HG03354 (cell line): ENCODE results near the gene SETX.

Experiments
- ATAC-seq: cut with Tn5 transposase; IDR thresholded peaks from one replicate; pipeline ENCODE4 v1.9.1; 2021; ENCODE audit warnings: mild to moderate bottlenecking; ENCODE audit not compliant: unreplicated experiment, poor library complexity, severe bottlenecking

Gene SETX

DNA sequence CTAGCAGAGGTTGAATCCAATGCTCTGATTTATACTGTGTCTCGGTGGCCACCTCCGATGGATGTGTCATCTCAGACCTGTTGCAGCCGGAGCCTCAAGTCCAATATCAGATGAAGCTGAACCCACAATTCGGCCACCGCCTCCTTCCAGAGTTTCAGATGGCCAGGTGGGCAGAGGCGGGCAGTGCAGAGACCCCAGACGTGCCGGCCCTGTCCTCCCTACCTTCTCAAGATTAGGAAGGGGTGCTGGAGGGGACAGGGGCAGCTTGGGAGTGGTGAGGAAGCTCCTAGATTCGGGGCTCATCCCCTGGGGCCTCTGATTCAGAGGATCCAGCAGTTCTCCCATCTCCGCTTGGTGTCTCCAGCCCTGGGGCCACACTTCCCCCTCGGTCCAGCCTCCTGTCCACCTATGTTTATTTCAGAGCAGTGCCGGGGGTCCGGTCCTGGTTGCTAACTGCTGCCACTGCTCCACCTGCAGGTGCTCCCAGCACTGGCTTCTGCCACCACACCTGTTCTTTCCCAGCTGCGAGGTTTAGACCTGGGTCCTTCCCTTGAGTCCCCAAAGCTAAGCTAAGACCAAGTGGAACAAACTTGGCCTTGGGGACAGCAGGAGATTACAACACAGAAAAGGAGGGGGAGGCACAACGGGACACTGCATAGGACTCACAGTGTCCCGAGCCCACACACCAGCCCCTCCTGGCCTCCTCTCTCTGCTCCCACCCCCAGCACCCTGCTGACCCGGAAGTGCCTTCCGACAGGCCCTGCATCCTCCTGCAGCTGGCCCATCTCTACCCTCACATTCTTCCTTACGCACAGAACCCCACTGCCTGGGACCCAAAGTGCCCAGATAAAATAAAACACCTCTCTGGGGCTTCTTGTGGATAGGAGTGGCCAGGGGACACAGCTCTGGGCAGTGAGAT is 111.4 kb downstream of the SETX start:
- no peak for ATAC-seq

DNA sequence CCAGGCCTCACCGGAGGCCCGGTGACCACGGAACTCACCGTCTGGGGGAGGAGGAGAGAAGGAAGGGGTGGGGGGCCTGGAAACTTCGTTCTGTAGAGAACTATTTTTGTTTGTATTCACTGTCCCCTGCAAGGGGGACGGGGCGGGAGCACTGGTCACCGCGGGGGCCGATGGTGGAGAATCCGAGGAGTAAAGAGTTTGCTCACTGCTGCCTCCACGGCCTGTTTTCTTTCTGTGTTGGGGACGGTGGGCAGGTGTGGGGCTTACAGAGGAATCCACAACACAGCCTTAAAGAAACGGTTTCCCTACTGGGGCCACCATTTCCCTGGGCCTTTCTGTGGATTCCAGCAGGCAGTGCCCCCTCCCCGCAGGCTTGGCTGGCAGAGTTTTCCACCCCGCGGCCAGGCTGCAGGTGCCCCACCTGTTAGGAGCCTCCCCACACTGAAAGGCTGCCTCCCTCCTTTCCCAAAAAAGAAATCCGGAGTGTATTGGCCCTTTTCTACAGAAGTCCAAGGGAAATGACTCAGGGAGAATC is 112.1 kb downstream of the SETX start:
- ATAC-seq, result no peak

DNA sequence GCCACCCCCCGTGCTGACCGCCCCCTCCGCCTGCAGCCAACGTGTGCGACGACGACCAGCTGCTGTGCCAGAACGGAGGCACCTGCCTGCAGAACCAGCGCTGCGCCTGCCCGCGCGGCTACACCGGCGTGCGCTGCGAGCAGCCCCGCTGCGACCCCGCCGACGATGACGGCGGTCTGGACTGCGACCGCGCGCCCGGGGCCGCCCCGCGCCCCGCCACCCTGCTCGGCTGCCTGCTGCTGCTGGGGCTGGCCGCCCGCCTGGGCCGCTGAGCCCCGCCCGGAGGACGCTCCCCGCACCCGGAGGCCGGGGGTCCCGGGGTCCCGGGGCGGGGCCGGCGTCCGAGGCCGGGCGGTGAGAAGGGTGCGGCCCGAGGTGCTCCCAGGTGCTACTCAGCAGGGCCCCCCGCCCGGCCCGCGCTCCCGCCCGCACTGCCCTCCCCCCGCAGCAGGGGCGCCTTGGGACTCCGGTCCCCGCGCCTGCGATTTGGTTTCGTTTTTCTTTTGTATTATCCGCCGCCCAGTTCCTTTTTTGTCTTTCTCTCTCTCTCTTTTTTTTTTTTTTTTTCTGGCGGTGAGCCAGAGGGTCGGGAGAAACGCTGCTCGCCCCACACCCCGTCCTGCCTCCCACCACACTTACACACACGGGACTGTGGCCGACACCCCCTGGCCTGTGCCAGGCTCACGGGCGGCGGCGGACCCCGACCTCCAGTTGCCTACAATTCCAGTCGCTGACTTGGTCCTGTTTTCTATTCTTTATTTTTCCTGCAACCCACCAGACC is 112.8 kb downstream of the SETX start:
- ATAC-seq, result peak; percentile 12

DNA sequence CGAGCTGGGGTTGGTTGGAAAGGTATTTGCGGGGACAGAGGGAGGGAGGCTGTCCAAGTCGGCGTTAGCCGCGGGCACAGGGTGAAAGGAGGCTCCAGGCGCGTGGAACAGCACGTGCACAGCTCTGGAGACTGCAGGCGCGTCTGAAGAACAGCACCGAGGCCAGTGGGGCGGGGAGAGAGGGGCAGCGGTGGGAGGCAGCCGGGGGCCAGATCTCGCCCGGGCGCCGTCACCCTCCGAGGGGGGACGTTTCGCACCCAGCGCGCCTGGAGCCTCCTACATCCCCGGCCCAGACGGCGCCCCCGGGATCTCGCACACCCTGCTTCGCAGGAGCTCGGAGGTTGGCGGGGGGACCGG is 113.3 kb downstream of the SETX start:
- peak; percentile 19 for ATAC-seq

DNA sequence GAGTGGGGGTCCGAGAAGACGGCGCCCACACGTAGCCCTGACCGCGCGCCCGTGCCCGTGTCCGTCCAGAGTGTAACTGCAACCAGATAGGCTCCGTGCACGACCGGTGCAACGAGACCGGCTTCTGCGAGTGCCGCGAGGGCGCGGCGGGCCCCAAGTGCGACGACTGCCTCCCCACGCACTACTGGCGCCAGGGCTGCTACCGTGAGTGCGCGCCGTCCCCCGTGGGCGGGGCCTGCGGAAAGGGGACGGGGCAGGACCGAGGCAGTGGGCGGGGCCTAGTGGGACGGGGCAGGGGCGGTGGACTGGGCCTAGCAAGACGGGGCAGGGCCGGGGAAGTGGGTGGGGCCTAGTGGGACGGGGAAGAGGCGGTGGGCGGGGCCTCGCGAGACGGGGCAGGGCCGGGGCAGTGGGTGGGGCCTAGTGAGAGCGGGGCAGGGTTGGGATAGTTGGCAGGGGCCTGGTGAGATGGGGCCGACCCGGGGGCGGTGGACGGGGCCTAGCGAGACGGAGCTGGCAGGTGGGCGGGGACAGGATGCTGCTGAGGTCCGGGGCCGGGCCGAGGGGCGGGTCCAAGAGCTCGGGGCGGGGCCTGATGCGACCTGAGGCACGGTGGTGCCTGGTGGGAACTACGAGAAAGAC is 113.8 kb downstream of the SETX start:
- ATAC-seq, result peak; percentile 78

DNA sequence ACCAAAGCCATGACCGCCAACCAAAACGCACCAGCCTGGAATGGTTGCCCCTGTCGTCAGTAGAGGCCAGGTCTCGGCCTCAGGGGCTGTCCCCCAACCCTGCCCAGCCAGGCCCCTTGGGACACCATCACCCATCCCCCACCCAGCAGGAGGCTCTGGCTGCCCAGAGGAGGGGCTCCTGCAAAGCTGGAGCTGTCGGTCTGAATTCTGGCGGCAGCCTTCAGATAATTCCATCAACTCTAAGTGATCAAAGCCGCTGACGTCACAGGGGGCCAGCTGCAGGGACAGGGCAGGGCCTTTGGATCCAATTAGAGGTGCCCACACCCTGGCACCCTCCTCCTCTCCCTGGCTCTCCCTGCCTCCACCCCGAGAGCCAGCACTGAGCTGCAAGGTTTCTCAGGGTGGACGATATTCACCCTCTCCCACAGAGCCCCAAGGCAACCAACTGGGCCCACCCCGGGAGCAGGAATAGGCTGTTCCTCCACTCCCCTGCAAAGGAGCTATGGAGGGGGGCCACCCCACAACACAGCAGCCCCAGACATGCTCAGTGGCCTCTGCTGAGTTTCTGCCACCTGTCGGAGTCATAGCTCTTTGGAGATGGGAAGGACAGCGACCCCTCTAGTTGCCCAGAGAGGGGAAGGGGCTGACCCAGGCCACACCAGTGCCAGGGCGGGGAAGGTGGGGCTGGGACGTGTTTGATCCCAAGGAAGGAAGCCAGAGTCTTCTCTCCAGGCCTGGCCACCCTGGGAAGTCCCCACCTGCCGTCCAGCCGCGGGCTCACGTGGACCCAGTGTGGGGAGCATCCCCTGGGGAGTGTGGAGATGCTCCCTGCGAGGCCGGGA is 114.6 kb downstream of the SETX start:
- ATAC-seq, result no peak

DNA sequence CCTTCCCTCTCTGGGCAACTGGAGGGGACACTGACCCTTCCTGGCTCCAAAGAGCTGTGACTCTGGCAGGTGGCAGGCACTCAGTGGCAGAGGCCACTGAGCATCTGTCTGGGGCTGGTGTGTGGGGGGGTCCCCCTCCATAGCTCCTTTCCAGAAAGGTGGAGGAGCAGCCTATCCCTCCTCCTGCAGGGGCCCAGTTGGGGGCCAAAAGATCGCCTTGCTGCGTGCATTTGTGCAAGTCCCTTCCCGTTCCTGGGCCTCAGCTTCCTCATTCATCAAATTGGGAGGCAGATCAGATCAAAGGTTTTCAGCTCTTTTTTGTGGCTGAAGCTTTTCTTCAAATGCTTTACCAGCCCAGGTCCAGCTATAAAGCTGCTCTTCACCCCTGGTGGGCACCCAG is 115.3 kb downstream of the SETX start:
- ATAC-seq, result no peak

DNA sequence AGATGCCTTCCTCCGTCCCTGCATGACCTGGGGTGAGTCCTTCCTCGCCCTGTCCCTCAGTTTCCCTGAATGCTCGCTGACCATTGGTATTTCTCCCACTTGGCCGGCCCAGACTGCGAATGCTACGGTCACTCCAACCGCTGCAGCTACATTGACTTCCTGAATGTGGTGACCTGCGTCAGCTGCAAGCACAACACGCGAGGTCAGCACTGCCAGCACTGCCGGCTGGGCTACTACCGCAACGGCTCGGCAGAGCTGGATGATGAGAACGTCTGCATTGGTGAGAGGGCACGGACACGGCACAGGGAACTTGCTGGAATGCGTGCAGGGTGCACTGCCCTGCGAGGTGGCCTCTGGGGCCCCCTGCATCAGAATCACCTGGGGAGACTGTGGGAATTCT is 115.8 kb downstream of the SETX start:
- ATAC-seq, result no peak

DNA sequence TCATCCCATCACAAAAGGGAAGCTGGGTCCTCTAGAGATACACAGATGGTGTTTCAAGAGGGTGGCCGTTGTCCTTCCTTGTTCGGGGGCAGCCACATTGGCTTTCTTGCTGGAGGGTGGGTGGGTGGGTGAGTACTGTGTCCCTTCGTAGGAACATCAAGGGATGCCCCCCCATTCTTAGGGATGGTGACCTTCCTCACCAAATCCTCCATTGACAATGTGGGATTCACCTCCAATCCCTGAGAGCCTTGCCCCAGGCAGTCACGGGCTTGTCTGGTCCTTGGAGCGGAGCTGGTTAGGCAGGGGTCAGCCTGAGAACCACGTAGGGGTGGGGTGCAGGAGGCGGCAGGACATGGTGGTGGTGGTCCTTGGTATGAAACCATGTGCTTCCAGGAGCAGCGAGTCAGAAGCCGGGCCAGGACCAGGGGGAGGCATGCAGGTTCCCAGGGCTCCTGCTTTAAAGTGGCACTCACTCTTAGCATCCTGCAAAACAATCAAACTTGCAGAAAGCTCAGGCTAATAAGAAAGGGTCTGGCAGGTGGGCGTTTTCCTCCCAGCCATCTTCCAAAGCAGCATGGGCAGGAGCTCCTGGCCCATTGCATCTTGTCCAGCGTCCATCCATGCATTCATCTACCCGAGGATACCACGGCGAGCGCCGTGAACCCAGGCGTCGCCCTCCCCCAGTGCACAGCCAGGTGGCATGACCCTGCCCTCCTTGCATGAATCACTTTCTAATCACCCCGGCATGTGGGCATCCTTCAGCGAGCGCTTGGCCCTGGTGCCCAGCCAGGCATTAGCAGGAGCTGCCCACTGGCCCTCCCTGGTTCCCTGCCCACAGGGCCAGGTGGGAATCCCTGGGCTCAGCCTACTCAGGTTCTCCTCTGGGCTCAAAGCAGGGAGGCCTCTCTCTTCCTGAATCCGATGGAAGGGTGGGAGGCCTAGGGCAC is 116.5 kb downstream of the SETX start:
- no peak for ATAC-seq

DNA sequence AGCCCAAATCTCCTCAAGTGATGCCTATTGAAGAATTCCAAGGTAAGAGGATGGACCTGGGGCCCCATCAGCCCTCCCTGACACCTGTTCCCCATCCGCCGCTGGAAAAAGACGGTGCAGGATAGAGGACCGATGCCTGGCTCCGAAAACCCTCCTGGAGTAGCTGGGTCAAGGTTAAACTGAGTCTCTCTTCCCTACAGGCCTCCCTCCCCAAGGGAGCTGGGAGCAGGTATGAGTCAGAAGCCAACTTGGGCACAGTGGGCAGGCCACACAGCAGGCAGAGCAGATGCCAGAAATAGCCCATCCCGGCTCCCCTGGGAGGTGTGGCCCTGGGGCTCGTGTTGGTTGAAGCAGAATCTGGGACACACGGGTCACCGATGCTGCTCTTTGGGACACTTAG is 117.3 kb downstream of the SETX start:
- no peak for ATAC-seq

DNA sequence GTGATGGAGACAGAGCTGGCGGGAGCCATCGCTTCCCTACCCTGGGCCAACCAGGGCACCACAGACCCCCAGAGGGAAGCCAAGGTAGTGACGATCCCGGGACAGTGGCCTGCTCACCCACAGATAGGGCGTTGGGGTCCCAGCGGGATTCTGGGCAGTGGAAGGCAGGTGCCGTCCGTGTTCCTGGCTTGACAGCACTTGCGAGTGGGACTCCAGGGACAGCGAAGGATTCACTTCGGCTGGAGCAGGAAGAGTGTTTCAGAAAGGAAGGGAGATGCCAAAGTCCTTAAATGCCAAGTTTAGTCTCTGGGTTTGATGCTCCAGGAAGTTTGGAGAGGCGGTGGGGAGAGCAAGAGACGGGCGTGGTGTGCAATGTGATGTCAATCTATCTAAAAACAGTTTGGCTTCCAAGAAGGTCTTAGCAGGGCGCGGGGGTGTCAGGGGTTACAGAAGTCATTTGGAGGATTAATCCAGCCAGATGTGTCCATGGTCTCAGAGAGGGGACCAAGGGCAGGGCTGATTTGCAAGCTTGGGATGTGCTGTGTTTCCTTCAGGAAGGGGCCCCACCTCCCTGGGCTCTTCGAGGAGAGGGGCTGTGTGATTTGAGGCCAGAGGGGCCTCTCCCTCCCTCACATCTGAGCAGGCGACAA is 118.0 kb downstream of the SETX start:
- no peak for ATAC-seq

DNA sequence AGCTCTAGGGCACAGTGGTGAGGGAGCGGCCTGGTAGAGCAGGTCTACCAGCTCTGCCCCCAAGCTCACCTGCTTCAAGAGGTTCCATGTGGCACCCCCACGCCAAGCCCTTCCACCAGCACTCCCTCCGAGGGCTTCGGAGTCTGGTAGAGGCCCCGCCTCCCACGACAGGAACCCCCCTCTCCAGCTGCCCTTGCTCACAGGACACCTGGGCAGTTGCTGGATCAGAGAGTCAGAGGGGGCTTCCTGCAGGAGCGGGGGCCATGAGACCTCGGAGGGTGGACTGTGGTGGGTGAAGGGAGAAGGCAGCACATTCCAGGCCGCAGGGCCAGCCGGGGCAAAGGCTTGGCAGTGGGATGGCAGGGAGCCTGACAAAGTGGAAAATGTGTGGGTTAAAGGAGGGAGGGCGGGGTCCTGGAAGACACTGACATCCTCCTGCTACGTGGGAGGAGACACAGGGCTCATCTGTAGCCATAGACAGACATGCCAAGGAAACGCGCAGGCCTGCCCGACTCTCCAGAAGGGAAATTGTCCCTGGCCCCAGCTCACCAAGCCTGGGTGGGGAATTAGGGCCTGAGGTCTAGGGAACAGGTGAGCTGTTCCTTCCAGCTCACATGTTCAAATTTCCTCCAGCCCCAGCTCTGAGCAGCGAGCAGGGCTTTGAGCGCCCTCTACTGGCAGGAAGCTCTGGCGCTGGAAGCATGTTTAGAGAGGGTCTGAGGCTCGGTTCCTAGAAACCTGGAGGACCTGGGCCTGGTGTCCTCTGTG is 118.7 kb downstream of the SETX start:
- no peak for ATAC-seq

DNA sequence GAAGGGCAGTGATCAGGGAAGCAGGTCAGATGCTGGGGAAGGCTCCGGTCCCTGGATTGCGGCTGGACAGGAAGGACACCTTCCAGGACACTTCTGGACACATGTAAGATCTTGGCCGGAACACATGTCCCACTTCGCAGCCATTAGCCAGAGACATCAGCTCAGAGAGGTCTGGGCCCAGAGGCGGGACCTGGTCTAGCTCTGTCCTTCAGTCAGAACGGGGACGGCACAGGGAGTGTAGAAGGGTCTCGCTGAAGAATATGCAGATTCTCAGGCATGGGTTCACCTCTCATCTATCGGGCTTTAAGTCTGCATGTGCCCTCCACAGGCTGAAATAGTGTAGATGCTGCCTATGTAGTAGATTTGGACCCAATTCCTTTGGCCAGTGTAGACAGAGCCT is 119.7 kb downstream of the SETX start:
- ATAC-seq, result no peak

DNA sequence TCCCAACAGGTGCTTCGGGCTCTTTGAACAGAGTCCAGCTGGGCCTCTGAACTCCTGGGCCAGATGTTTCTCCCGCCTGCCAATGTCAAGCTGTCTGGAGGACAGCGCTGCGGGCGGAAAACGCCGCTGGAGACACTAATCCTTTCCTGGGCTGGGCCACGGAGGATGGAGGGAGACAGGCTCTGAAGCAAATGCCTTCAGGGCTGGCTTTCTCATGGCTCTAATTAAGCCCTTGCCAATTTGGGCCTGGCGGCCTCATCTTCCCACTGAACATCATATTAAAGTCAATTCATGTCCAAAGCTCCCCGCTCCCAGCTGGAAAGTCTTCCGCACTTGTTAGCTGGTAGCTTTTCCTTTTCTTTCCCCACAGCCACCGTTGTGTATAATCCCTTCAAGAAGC is 120.3 kb downstream of the SETX start:
- no peak for ATAC-seq

DNA sequence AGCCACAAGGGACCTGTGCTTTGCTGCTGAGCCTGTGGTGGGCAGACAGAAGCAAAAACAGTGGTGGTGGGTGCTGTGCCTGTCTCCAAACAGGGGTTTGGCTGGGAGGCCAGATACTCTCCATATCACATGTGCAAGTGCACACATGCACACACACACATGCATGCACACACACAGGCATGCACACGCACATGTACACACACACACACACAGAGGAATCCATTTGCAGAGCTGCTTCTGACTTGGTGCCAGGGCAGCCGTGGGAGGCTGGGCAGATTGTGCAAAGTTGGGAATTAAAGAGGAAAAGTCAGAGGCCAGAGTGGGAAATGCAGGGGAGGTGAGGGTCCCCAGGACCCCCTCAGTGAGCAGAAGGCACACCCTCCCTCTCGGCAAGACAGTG is 121.6 kb downstream of the SETX start:
- ATAC-seq, result no peak

DNA sequence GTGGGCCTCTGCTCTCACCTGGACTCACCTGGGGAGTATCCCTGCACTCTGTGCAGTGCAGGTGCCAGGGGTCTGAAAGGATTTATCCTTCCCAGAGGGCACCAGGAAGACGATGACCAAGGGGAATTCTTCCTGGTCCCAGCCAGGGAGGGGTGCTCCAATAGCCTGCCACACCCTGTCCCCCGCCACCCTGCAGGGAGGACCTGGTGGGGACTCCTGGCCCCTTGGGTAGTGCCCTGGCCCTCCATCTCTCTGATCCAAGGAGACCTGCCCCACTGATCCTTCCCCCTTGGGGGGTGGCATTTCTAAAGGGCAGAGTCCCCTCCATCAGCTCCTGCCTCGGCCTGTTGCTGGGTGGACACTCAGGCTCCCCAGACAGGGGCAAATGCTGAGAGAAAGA is 122.3 kb downstream of the SETX start:
- no peak for ATAC-seq

DNA sequence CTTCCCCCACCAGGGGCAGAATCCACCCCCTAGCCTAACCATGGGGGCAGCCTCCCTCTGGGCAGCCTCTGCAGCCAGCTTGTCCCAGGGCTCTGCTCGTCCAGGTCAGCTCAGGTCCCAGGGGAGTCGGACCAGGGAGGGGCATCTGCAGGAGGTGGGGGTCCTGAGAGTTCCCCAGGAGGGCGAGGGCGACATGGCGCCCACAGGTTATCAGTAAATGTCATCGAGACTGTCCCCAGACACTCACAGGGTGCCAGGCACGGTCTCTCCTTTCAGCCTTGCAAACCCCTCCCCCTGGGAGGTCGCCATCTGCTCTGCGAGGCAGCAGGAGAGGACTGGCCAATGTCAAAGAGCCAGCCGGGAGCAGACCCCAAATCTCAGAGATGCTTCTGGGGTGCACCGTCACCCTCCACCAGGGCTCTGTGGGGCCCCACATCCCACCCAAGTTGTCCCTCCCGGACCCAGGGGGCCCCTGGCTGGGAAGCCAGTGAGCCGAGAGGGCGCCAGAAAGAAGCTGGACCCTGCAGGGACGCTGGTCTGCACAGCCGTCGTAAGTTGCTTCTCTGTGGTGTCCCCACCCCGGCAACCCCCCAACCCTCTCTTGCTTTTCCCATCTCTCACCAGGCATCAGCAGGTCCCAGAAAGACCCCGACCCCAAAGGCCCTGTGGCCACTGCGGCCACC is 123.6 kb downstream of the SETX start:
- ATAC-seq, result no peak
